ENCODE results near the gene CAP1. TPM values are rescaled to one million over a fixed set of nuclear protein-coding genes. Genes with fewer than 3 reads are reported as not detected.

CAP1 gene
- total and polyA plus RNA-seq, 10 of the 15 experiments (the other 5 are each of a cell fraction or from before 2014, with no cell fraction given): 360 to 500 (median 431) TPM

DNA sequence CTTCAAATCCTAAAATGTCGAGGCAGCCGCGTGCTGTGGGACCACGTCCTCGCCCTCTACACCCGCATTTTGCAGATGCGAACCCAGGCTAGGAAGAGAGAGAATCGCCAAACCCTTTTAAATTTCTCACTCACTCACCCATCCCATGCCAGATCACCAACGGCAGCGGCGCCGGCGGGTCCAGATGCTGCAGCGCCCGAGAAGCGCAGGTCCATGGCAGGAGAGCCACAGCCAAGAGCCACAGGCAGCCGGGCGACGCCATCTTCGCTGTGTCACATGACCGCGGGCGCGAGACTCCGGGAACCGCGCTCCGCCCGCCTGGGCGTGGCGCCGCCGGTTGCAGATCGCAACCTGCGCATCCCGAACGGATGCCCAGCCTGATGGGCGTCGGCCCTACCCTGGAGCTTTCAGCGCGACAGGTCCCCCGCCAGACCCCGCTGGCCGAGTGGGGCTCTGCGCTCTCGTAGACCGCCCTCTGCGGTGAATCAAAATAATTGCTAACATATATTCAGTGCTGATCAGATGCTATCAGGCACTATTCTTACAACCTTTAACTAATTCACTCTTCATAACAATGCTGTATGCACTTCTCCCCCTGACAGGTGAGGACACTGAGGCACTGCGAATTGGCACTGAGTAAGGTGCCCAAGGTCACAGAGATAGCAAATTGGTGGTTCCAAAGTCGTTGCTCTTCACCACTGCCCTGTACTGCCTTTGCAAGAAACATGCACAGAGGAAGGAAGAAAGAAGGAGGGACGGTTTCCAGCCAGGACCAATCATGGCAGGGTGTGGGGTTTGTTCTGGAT is 56.7 kb downstream of the CAP1 start, which contains the start of gene PPT1 (continued):
- TF ChIP-seq, protein P1, sequence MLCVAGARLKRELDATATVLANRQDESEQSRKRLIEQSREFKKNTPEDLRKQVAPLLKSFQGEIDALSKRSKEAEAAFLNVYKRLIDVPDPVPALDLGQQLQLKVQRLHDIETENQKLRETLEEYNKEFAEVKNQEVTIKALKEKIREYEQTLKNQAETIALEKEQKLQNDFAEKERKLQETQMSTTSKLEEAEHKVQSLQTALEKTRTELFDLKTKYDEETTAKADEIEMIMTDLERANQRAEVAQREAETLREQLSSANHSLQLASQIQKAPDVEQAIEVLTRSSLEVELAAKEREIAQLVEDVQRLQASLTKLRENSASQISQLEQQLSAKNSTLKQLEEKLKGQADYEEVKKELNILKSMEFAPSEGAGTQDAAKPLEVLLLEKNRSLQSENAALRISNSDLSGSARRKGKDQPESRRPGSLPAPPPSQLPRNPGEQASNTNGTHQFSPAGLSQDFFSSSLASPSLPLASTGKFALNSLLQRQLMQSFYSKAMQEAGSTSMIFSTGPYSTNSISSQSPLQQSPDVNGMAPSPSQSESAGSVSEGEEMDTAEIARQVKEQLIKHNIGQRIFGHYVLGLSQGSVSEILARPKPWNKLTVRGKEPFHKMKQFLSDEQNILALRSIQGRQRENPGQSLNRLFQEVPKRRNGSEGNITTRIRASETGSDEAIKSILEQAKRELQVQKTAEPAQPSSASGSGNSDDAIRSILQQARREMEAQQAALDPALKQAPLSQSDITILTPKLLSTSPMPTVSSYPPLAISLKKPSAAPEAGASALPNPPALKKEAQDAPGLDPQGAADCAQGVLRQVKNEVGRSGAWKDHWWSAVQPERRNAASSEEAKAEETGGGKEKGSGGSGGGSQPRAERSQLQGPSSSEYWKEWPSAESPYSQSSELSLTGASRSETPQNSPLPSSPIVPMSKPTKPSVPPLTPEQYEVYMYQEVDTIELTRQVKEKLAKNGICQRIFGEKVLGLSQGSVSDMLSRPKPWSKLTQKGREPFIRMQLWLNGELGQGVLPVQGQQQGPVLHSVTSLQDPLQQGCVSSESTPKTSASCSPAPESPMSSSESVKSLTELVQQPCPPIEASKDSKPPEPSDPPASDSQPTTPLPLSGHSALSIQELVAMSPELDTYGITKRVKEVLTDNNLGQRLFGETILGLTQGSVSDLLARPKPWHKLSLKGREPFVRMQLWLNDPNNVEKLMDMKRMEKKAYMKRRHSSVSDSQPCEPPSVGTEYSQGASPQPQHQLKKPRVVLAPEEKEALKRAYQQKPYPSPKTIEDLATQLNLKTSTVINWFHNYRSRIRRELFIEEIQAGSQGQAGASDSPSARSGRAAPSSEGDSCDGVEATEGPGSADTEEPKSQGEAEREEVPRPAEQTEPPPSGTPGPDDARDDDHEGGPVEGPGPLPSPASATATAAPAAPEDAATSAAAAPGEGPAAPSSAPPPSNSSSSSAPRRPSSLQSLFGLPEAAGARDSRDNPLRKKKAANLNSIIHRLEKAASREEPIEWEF (IDR thresholded peaks at IDR 0.05; ENCODE audit: insufficient replicate concordance, low read depth, low read length): no peak
- TF ChIP-seq SMARCA5 (IDR thresholded peaks at IDR 0.05) (no peak), ATF7 (IDR thresholded peaks at IDR 0.05; ENCODE audit: low read depth) (no peak), POLR2AphosphoS2 (IDR thresholded peaks at IDR 0.05; ENCODE audit: low read depth, low read length) (no peak), PAX5 (IDR thresholded peaks at IDR 0.05; ENCODE audit: borderline replicate concordance, low read depth, low read length) (no peak), SMAD1 (IDR thresholded peaks at IDR 0.05; ENCODE audit: low read depth, partially characterized antibody) (no peak), IKZF2 (IDR thresholded peaks at IDR 0.05) (no peak; a peak in 1 of 4 replicates), EGR1 (IDR thresholded peaks at IDR 0.05; ENCODE audit: borderline replicate concordance in 1 of 2, low read depth in 2 of 2, low read length in 2 of 2) (no peak), MYC (IDR thresholded peaks at IDR 0.05; ENCODE audit: insufficient read depth, insufficient read length, insufficient replicate concordance, low read length, severe bottlenecking) (no peak), NKRF (conservative IDR thresholded peaks at IDR 0.05) (peak; percentile 74; the same call in 1 of the 2 replicates), MEF2A (IDR thresholded peaks at IDR 0.05; ENCODE audit: insufficient read depth, low read depth, low read length) (no peak)
- TF ChIP-seq, protein P2, sequence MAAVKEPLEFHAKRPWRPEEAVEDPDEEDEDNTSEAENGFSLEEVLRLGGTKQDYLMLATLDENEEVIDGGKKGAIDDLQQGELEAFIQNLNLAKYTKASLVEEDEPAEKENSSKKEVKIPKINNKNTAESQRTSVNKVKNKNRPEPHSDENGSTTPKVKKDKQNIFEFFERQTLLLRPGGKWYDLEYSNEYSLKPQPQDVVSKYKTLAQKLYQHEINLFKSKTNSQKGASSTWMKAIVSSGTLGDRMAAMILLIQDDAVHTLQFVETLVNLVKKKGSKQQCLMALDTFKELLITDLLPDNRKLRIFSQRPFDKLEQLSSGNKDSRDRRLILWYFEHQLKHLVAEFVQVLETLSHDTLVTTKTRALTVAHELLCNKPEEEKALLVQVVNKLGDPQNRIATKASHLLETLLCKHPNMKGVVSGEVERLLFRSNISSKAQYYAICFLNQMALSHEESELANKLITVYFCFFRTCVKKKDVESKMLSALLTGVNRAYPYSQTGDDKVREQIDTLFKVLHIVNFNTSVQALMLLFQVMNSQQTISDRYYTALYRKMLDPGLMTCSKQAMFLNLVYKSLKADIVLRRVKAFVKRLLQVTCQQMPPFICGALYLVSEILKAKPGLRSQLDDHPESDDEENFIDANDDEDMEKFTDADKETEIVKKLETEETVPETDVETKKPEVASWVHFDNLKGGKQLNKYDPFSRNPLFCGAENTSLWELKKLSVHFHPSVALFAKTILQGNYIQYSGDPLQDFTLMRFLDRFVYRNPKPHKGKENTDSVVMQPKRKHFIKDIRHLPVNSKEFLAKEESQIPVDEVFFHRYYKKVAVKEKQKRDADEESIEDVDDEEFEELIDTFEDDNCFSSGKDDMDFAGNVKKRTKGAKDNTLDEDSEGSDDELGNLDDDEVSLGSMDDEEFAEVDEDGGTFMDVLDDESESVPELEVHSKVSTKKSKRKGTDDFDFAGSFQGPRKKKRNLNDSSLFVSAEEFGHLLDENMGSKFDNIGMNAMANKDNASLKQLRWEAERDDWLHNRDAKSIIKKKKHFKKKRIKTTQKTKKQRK (IDR thresholded peaks at IDR 0.05; ENCODE audit: low read depth, low read length): no peak
- TF ChIP-seq, protein P3, sequence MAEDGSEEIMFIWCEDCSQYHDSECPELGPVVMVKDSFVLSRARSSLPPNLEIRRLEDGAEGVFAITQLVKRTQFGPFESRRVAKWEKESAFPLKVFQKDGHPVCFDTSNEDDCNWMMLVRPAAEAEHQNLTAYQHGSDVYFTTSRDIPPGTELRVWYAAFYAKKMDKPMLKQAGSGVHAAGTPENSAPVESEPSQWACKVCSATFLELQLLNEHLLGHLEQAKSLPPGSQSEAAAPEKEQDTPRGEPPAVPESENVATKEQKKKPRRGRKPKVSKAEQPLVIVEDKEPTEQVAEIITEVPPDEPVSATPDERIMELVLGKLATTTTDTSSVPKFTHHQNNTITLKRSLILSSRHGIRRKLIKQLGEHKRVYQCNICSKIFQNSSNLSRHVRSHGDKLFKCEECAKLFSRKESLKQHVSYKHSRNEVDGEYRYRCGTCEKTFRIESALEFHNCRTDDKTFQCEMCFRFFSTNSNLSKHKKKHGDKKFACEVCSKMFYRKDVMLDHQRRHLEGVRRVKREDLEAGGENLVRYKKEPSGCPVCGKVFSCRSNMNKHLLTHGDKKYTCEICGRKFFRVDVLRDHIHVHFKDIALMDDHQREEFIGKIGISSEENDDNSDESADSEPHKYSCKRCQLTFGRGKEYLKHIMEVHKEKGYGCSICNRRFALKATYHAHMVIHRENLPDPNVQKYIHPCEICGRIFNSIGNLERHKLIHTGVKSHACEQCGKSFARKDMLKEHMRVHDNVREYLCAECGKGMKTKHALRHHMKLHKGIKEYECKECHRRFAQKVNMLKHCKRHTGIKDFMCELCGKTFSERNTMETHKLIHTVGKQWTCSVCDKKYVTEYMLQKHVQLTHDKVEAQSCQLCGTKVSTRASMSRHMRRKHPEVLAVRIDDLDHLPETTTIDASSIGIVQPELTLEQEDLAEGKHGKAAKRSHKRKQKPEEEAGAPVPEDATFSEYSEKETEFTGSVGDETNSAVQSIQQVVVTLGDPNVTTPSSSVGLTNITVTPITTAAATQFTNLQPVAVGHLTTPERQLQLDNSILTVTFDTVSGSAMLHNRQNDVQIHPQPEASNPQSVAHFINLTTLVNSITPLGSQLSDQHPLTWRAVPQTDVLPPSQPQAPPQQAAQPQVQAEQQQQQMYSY (CRISPR knock-in tag; IDR thresholded peaks at IDR 0.05): no peak
